Urinary bladder (tissue), 4 donors: ENCODE data around the gene ZDHHC20. TPM values are rescaled to one million over a fixed set of nuclear protein-coding genes. Genes with fewer than 3 reads are reported as not detected.

Experiments used
- DNase-seq: peaks from one replicate; pipeline ENCODE4 v3.0.0-alpha.2; 2015; ENCODE audit errors: extremely low spot score
- H3K27ac ChIP-seq: one replicate; pipeline ENCODE4 v1.5.1; 2013; ENCODE audit warnings: low read depth, mild to moderate bottlenecking, moderate library complexity
- H3K36me3 ChIP-seq: one replicate; pipeline ENCODE4 v1.6.1; 2013; ENCODE audit warnings: mild to moderate bottlenecking, moderate library complexity; ENCODE audit not compliant: insufficient read depth
- H3K4me1 ChIP-seq: one replicate; pipeline ENCODE4 v1.6.1; 2013; ENCODE audit warnings: mild to moderate bottlenecking, moderate library complexity; ENCODE audit not compliant: insufficient read depth
- H3K4me3 ChIP-seq: one replicate; pipeline ENCODE4 v1.5.1; 2013; ENCODE audit warnings: low read depth, low read length
- WGBS: extraction: QIAGEN DNeasy Blood & Tissue Kit; methylation state at CpG from one replicate; pipeline ENCODE4 v1.1.7; 2013; 5-methylcytosine and 5-hydroxymethylcytosine counted together
- polyA plus RNA-seq: library from polyadenylated mRNA; stranded (reverse); fragments of 200-250 nt; gene quantifications from one replicate; pipeline ENCODE4 v1.2.3, GENCODE V29; 2013
- total RNA-seq: library from RNA; depleted of rRNA; stranded (reverse); fragments of >200 nt; gene quantifications from one replicate; pipeline ENCODE4 v1.2.3, GENCODE V29; 2014
- donor health status: healthy with polysubstance abuse.
- donor health status: healthy.

Gene ZDHHC20
- total and polyA plus RNA-seq, 2 donors, result 30.1 to 209 TPM

DNA sequence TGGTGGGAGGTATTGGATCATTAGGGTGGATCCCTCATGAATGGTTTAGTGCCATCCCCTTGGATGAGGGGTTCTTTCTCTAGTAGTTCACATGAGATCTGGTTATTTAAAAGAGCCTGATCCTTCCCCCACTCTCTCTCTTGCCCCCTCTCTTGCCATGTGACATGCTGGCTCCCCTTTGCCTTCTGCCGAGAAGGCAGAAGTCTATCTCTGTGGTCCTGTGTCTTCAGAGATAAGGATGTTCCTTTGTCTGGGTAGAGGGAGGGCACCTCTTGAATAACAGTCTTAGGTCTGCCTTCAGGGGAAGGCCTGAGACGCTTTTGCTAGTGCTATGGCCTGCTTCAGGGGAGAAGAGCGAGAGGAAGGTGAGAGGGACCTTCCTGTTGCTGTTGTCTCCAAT, 2.0 kb upstream of the ZDHHC20 start:
- no peak overlapping the region for H3K27ac ChIP-seq
- no peaks in the 10 kb centered on the region for H3K4me1 ChIP-seq
- H3K4me3 ChIP-seq, result no peak overlapping the region
- 78% methylated on average over 3 of the region's 3 CpGs for WGBS
- H3K36me3 ChIP-seq, result no peaks in the 10 kb centered on the region
- DNase-seq, result no peak

DNA sequence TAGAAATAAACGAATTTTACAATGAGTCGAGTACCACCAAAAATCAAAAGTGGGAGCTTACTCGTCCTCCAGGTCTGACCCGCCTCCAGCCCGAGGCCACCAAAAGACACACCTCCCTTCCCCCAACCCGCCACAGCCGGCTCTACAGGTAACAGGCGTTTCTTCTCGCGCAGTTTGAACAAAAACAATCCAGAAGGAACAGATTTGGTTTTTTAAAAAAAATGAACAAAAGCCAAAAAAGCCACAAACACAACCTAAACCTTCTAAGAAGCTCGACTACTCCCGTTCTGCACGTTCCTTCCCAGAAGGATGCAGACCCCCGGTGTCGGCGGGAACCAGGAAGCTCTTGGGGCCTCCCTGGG, 671 bp downstream of the ZDHHC20 start:
- no peaks in the 10 kb centered on the region for H3K36me3 ChIP-seq
- no peaks in the 10 kb centered on the region for H3K4me1 ChIP-seq
- peak; percentile 31 for DNase-seq
- H3K4me3 ChIP-seq, result peak overlapping the region; percentile 95
- WGBS, result under 1% methylated on average over 16 of the region's 16 CpGs
- peak overlapping the region; percentile 86 for H3K27ac ChIP-seq

DNA sequence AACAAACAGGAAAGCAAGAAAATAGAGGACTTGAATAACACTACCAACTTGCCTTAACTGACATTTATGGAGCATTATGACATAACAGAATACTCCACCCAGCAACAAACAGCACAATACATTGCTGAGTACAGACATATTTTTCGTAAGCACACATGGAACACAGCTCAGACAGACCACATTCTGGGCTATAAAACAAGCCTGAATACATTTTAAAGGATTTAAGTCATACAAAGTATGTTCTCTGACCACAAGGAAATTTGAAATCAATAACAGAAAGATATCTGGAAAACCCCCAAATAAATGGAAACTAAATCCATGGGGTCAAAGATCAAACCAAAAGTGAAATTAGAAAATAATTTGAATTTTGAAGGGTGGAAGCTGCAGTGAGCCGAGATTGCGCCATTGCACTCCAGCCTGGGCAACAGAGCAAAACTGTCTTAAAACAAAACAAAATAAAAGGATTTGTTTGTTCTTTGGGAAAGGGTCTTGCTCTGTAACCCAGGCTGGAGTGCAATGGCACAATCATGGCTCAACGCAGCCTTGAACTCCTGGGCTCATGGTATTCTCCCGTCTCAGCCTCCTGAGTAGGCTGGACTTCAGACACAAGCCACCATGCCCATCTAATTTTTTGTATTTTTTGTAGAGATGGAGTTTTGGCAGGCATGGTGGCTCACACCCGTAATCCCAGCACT, 5.6 kb downstream of the ZDHHC20 start:
- Histone ChIP-seq H3K27ac (no peak overlapping the region), H3K36me3 (no peaks in the 10 kb centered on the region), H3K4me1 (no peaks in the 10 kb centered on the region), H3K4me3 (no peak overlapping the region)
- 91% methylated on average over 6 of the region's 6 CpGs for WGBS
- no peak for DNase-seq

DNA sequence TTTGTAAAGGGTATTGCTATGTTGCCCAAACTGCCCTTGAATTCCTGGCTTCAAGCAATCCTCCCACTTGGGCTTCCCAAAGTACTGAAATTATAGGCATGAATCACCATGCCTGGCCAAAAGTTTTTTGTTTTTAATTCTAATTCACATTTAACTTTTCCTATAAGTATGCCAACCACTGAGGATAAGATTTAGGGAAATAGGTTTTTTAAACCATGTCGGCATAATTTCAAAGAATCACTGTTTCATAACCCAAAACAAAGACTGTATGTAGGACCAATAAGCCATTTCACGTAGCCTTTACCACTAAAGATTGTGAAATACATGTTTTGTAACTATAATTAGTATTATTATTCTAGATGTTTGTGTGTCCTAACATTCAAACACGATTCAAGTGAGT, 8.2 kb downstream of the ZDHHC20 start:
- 87% methylated on average over 3 of the region's 3 CpGs for WGBS
- no peak for DNase-seq
- no peak overlapping the region for H3K27ac ChIP-seq
- no peaks in the 10 kb centered on the region for H3K36me3 ChIP-seq
- no peak overlapping the region for H3K4me3 ChIP-seq
- H3K4me1 ChIP-seq, result no peaks in the 10 kb centered on the region

DNA sequence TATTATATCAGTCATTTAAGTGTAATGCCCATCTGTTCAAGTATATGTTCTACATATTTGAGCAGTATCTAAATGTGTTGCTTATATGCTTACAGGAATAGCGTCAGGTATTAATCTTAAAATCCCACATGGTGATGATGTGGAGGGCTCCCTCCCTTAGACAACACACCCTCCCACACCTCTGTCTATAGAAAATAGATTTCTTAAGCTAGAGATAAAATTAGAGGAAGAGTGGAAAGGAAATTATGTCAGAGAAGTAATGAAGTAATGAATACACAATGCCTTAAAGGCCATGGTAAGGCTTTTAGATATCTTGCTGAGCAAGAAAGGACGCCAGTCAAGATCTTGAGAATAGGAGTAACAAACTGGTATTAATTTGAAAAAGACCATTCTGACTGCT, 12.4 kb downstream of the ZDHHC20 start:
- Histone ChIP-seq H3K27ac (no peak overlapping the region), H3K36me3 (no peaks in the 10 kb centered on the region), H3K4me1 (no peaks in the 10 kb centered on the region), H3K4me3 (no peak overlapping the region)
- no peak for DNase-seq
- WGBS, result 93% methylated on average over 2 of the region's 2 CpGs

DNA sequence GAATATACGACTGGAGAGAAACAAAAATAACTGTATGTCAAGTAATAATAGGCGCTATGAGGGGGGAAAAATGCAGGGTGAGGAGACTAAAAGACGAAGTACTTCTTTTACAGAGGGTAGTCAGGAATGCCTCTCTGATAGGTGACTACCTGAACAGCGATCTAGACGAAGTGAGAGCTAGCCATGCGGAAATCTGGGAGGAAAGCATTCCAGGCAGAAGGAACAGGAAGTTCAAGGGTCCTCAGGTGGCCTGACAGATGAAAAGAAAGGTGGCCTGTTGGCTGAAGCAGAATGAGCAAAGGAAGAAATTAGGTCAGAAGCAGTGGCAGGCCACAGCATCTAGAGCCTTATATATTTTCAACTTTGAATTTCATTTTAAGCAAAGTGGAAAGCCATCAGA, 13.3 kb downstream of the ZDHHC20 start:
- WGBS, result 91% methylated on average over 6 of the region's 6 CpGs

DNA sequence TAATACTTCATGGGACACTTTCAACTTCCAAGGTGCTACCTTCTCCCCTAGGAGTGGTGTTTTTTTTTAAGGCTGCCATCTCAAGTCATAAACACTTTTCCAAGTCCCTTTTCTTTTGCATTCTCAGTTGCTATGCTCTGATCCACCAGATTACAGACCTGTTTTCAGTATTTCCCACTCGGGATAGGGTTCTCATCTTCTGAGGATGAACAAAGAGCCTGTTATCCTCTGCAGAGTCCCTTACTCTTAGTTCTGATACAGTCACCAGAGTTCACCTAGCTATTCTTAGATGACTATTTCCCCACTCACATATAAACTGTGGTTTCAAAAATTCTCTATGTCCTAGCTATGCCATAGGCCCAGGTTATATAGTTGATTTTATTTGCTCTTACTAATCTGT, 15.9 kb downstream of the ZDHHC20 start:
- WGBS, result 88% methylated on average over 1 of the region's 1 CpG
- no peaks in the 10 kb centered on the region for H3K4me1 ChIP-seq
- no peak overlapping the region for H3K27ac ChIP-seq
- no peak for DNase-seq
- H3K36me3 ChIP-seq, result no peaks in the 10 kb centered on the region
- no peak overlapping the region for H3K4me3 ChIP-seq

More for the DNA sequence above, 13.3 kb downstream of the ZDHHC20 start:
- Histone ChIP-seq H3K27ac (no peak overlapping the region), H3K36me3 (no peaks in the 10 kb centered on the region), H3K4me3 (no peak overlapping the region), H3K4me1 (no peaks in the 10 kb centered on the region)
- no peak for DNase-seq

DNA sequence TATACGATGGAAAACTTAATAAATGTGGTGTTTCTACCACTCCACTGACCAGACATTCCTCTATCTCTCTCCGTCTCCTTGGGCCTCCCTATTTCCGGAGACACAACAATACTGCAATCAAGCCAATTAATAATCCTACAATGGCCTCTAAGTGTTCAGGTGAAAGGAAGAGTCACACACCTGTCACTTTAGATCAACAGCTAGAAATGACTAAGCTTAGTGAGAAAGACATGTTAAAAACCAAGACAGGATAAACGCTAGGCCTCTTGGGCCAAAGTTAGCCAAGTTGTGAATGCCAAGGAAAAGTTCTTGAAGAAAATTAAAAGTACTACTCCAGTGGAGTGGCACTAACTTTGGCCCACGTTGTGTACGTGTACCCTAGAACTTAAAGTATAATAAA, 22.5 kb downstream of the ZDHHC20 start:
- Histone ChIP-seq H3K4me3 (no peak overlapping the region), H3K4me1 (no peaks in the 10 kb centered on the region), H3K36me3 (peaks cover 1% of the 10 kb centered on the region), H3K27ac (no peak overlapping the region)
- DNase-seq, result no peak
- WGBS, result 97% methylated on average over 6 of the region's 6 CpGs

DNA sequence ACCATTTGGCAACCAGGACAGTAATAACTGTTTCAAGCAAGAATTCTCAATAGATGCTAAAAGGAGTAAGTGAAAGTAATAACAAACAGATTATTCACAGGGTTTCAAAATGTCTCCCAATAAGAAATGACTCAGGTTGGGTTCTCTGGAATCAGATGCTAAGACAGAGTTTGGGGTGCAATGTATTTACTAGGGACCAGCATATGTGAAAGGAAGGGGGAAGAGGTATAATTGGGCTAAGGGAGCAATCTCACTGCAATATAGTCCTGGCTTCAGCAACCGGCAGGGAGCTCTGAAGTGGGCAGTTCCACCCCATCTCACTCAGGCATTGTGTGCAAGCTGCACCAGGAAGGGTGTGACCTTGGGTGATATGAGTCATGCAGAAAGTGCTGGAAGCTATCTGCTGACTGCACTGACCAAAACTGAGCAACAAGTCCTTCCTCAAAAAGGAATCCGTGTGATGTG, 23.4 kb downstream of the ZDHHC20 start:
- Histone ChIP-seq H3K4me1 (no peaks in the 10 kb centered on the region), H3K4me3 (no peak overlapping the region), H3K27ac (no peak overlapping the region), H3K36me3 (peaks cover 1% of the 10 kb centered on the region)
- no peak for DNase-seq
- WGBS, result 50% methylated on average over 2 of the region's 2 CpGs

DNA sequence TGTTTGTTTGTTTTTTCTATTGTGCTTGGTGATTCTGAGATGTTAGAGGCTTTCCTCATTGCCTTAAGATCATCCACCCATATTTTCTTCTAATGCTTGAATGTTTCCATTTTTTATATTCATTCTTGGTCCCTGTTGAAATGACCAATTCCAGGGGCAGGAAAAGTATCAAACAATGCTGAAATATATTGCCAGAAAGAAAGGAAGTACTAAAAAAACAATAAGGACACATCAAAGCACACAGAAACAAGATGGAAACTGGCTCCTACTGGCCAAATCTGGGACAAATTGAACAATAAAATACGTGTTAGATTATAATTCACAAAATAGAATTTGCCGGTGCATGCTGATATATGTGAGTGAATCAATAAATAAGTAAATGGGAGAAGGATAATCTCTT, 23.9 kb downstream of the ZDHHC20 start:
- WGBS, result 90% methylated on average over 2 of the region's 2 CpGs
- no peak overlapping the region for H3K27ac ChIP-seq
- no peak overlapping the region for H3K4me3 ChIP-seq
- no peaks in the 10 kb centered on the region for H3K4me1 ChIP-seq
- H3K36me3 ChIP-seq, result peaks cover 1% of the 10 kb centered on the region
- no peak for DNase-seq

DNA sequence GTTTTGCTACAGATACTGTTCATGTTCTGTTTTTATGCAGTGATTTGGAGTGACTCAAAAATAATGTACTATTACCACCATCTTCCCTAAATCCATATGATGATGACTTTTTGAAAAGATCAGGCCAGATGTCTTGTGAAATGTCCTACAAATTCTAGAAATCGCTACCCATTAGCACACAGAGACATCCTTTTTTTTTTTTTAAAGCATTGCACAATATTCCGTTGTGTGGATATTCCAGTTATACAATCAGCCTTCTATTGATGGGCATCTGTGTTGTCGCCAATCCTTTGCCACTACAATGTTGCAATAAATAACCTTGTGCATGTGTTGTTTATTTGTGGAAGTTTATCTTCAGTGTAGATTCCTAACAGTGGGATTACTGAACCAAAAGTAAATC, 24.5 kb downstream of the ZDHHC20 start:
- no peak overlapping the region for H3K4me3 ChIP-seq
- no peaks in the 10 kb centered on the region for H3K4me1 ChIP-seq
- H3K27ac ChIP-seq, result no peak overlapping the region
- peaks cover 1% of the 10 kb centered on the region for H3K36me3 ChIP-seq
- DNase-seq, result no peak
- WGBS, result 84% methylated on average over 3 of the region's 3 CpGs

DNA sequence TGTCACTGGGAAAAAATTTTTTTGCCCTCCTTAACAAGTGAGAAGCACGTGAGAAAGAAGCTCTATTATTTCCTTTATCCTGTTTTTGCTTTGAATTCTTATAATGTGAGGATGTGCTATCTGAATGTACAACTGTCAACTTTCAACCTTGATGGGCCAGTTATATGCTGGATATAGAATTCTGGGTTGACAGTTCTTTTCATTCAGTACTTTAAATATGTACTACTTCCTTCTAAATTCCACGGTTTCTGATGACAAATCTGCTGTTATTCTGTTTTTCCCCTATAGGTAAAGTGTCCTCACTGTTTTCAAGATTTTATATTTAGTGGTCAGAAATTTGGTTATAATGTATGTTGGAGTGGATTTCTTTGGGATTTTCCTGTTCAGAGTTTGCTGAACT, 29.9 kb downstream of the ZDHHC20 start:
- WGBS, result 67% methylated on average over 2 of the region's 2 CpGs
- no peak for DNase-seq
- Histone ChIP-seq H3K36me3 (peaks cover 1% of the 10 kb centered on the region), H3K27ac (no peak overlapping the region), H3K4me3 (no peak overlapping the region), H3K4me1 (no peaks in the 10 kb centered on the region)

DNA sequence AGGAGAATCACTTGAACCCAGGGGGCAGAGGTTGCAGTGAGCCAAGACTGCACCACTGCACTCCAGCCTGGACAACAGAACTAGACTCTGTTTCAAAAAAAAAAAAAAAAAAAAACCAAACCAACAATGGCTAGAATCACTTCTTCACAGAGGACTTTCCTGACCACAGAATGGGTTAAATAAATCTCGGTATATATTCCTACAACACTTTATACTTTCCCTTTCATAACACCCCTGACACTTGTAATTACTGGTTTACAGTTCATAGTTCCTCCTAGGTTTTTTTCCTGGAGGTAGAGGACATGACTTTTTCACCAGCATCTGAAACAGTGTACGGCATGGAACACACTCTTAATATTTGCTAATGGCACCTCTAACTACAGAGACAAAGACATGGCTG, 31.4 kb downstream of the ZDHHC20 start:
- Histone ChIP-seq H3K4me3 (no peak overlapping the region), H3K4me1 (no peaks in the 10 kb centered on the region), H3K27ac (no peak overlapping the region), H3K36me3 (no peaks in the 10 kb centered on the region)
- DNase-seq, result no peak
- 88% methylated on average over 2 of the region's 2 CpGs for WGBS

DNA sequence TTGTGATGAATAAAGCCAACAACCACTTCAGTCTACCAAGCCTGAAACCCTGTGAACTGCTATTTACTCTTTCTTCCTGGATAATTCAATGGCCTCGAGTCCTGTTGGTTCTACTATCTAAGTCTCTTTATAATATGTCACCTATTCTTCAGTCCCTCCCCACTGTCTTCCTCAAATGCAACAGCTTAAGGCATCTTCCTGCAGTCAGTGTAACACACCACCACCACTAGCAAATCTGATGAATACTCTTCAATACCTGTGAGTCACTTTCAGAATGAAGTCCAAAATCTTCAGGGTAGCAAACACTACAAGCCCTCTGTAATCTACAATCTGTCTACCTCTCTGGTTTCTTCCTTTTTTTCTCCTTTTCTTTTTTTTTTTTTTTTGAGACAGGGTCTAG, 32.9 kb downstream of the ZDHHC20 start:
- Histone ChIP-seq H3K36me3 (no peaks in the 10 kb centered on the region), H3K27ac (no peak overlapping the region), H3K4me1 (no peaks in the 10 kb centered on the region), H3K4me3 (no peak overlapping the region)
- DNase-seq, result no peak
- WGBS, result 80% methylated on average over 1 of the region's 1 CpG

DNA sequence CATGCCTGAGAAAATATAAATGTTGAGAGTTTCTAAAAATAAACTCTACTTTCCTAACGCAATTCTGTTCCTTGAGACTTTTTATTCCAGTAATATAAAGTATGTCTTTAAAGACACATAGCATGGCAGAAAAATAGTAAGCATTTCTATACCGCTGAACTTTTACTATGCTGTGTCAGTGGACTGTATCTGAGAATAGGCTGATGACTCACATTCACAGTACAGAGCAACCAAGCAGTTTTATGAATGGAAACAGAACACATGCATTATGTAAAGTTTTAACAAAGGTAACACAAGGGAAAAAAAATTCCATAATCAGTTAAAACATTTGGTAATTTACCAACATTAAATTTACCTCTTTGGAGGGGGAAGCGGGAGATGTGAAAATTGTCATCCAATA, 38.4 kb downstream of the ZDHHC20 start:
- Histone ChIP-seq H3K4me3 (no peak overlapping the region), H3K4me1 (no peaks in the 10 kb centered on the region), H3K36me3 (no peaks in the 10 kb centered on the region), H3K27ac (no peak overlapping the region)
- 64% methylated on average over 3 of the region's 3 CpGs for WGBS
- no peak for DNase-seq
